BLaER1 (cell line): ENCODE measurements around the gene ZIC5.
"Not testable (repeated sequence)": the region's sequence is repeated elsewhere in the genome, so short reads cannot be mapped to it uniquely, and the experiment has no call there.

ENCODE experiments used
- H3K27ac ChIP-seq: shearing (Covaris generic); formaldehyde crosslinking; 2 replicates; pipeline ENCODE4 v1.8.1; 2022
- H3K27me3 ChIP-seq: shearing (Covaris generic); formaldehyde crosslinking; 2 replicates; pipeline ENCODE4 v1.8.1; 2022
- H3K36me3 ChIP-seq: shearing (Covaris generic); formaldehyde crosslinking; 2 replicates; pipeline ENCODE4 v1.8.1; 2022
- H3K4me1 ChIP-seq: shearing (Covaris generic); formaldehyde crosslinking; 2 replicates; pipeline ENCODE4 v1.8.1; 2022
- H3K4me2 ChIP-seq: shearing (Covaris generic); formaldehyde crosslinking; 2 replicates; pipeline ENCODE4 v1.8.1; 2022
- H3K4me3 ChIP-seq: shearing (Covaris generic); formaldehyde crosslinking; 2 replicates; pipeline ENCODE4 v1.8.1; 2022
- H3K9ac ChIP-seq: shearing (Covaris generic); formaldehyde crosslinking; 2 replicates; pipeline ENCODE4 v1.8.1; 2022
- H3K9me3 ChIP-seq: shearing (Covaris generic); formaldehyde crosslinking; 2 replicates; pipeline ENCODE4 v1.8.1; 2022
- H4K20me1 ChIP-seq: shearing (Covaris generic); formaldehyde crosslinking; 2 replicates; pipeline ENCODE4 v1.8.1; 2022
- Cebpa-rat ChIP-seq: shearing (Covaris generic); IDR thresholded peaks from 2 replicates; pipeline ENCODE4 v1.8.1; 2022

Gene ZIC5

DNA sequence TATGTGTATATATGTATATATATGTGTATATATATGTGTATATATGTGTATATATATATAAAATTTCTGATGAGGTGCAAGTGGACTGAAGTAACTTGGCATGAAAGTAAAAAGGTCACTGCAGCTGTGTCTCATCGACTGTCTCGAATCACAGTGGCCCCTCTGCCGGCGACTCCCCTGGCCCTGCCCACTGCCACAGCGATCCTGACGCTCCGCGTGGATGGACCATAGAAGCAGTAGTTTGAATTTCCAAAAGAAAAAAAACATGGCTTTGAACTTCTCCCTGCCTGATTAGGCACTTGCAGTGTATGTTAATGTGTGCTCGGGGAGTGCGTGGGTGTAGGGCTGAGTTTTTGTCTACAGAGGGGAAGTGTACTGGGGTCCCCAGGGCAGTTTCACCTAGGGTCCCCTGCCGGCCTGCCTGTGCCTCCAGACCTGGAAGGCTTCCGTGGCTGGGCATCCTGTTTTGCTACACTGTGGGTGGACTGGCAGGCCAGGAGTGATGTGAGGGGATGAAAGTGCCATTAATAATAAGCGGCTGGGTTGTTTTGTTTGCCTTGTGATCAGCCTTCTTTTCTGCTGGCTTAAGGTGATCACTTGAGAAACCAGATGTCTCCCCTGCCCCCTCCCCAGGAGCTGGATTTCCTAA is 10.8 kb downstream of the ZIC5 start:
- H3K4me1 ChIP-seq: no peaks in the 10 kb centered on the region
- H3K4me3 ChIP-seq: no peak overlapping the region
- TF ChIP-seq Cebpa-rat: no peak
- H3K9ac ChIP-seq: no peak overlapping the region
- H3K4me2 ChIP-seq: no peak overlapping the region
- H4K20me1 ChIP-seq: peaks cover 63% of the 10 kb centered on the region
- H3K36me3 ChIP-seq: no peaks in the 10 kb centered on the region
- peaks cover 40% of the 10 kb centered on the region for H3K9me3 ChIP-seq
- no peak overlapping the region for H3K27ac ChIP-seq
- peaks cover 98% of the 10 kb centered on the region for H3K27me3 ChIP-seq

DNA sequence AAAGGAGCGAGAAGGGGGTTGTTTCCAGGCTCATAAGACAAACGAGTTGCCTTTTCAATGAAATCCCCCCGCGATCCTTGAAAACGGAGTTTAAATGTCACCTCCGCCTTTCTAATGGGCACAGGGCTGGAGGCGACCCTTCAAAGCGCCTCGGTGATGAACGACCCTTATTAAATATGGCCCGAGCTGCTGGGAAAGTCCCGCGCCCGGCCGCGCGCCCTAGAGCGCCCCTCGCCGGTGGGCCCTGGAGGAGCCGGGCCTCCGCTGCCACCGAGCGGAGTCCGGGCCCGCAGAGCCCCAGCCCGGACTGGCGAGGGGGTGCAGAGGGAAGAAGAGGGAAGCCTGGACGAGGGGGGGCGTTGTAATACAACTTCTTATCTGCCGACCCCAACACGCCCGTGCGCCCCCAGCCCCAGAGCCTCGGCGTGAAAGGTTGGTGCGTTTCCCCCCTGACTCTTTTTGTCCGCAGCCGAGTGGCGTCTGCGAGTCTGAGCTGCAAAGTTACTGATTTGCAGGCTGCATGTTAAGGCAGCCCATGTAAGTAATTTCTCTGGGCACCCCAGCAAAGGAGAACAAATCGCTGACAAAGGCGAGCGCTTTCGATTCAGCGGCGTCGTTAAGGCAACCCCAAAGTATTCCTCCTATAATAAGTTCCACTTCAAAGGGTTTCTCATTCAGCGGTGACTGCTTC is 11.9 kb downstream of the ZIC5 start:
- Histone ChIP-seq H4K20me1 (peaks cover 67% of the 10 kb centered on the region), H3K27me3 (peaks cover 98% of the 10 kb centered on the region), H3K4me3 (no peak overlapping the region), H3K9ac (no peak overlapping the region), H3K9me3 (peaks cover 40% of the 10 kb centered on the region), H3K36me3 (no peaks in the 10 kb centered on the region), H3K27ac (no peak overlapping the region), H3K4me2 (no peak overlapping the region), H3K4me1 (no peaks in the 10 kb centered on the region)
- no peak for TF ChIP-seq Cebpa-rat

- no peak overlapping the region for H3K4me2 ChIP-seq
- TF ChIP-seq Cebpa-rat: no peak
- H3K36me3 ChIP-seq: no peaks in the 10 kb centered on the region
- no peak overlapping the region for H3K27ac ChIP-seq
- H3K27me3 ChIP-seq: peaks cover 98% of the 10 kb centered on the region
- no peak overlapping the region for H3K4me3 ChIP-seq
- no peak overlapping the region for H3K9ac ChIP-seq
- no peaks in the 10 kb centered on the region for H3K4me1 ChIP-seq
- H4K20me1 ChIP-seq: peaks cover 70% of the 10 kb centered on the region
- peaks cover 40% of the 10 kb centered on the region for H3K9me3 ChIP-seq
These were observed 12.4 kb downstream of the ZIC5 start for GRCh38 chr13:99959127-99959539.

- H3K36me3 ChIP-seq: no peaks in the 10 kb centered on the region
- H3K4me3 ChIP-seq: no peak overlapping the region
- no peak overlapping the region for H3K9ac ChIP-seq
- H3K4me2 ChIP-seq: no peak overlapping the region
- H3K27ac ChIP-seq: no peak overlapping the region
- no peak for TF ChIP-seq Cebpa-rat
- peaks cover 98% of the 10 kb centered on the region for H3K27me3 ChIP-seq
- peaks cover 70% of the 10 kb centered on the region for H4K20me1 ChIP-seq
- peaks cover 40% of the 10 kb centered on the region for H3K9me3 ChIP-seq
- no peaks in the 10 kb centered on the region for H3K4me1 ChIP-seq
These were observed 13.0 kb downstream of the ZIC5 start for GRCh38 chr13:99958406-99959126.

- no peak overlapping the region for H3K27ac ChIP-seq
- peaks cover 40% of the 10 kb centered on the region for H3K9me3 ChIP-seq
- peaks cover 66% of the 10 kb centered on the region for H4K20me1 ChIP-seq
- H3K4me2 ChIP-seq: no peak overlapping the region
- H3K9ac ChIP-seq: no peak overlapping the region
- no peaks in the 10 kb centered on the region for H3K36me3 ChIP-seq
- H3K27me3 ChIP-seq: peaks cover 90% of the 10 kb centered on the region
- no peaks in the 10 kb centered on the region for H3K4me1 ChIP-seq
- H3K4me3 ChIP-seq: no peak overlapping the region
- TF ChIP-seq Cebpa-rat: no peak
These were observed 14.9 kb downstream of the ZIC5 start for GRCh38 chr13:99956473-99957349.

DNA sequence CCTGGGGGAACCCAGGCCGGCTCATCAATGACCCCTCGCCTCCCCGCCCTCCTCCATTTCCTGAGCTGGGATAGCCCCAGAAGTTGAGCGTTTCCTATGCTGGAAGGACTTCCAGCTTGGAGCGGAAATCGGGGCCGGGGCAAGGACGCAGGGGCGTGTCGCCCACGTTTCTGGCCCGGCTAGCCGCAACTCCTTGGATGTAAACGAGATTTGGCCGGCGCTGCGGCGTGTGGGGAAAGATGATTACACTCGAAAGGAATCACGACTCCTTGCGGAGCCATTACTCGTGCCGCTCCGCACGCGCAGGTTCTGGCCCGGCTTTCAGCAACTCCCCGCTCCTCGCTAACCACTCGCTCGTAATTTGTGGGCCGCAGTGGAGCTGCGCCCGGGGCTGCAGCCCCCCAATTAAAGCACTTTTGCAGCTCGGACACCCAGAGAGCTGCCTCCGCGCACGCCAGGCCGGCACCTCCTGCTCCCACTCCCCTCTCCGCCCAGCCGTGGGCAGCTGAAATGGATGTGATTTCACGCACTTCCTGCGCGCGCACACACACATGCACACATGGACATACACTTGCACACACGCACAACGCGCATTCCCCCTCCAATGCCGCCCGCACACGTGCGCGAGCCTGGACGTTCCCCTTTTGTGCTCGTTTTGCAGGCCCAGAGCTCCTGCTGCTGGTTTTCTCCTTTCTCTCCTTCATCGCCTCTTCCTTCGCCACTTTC is 15.7 kb downstream of the ZIC5 start:
- no peaks in the 10 kb centered on the region for H3K4me1 ChIP-seq
- no peak for TF ChIP-seq Cebpa-rat
- H3K4me2 ChIP-seq: no peak overlapping the region
- peaks cover 58% of the 10 kb centered on the region for H4K20me1 ChIP-seq
- no peaks in the 10 kb centered on the region for H3K36me3 ChIP-seq
- H3K4me3 ChIP-seq: no peak overlapping the region
- peaks cover 82% of the 10 kb centered on the region for H3K27me3 ChIP-seq
- peaks cover 40% of the 10 kb centered on the region for H3K9me3 ChIP-seq
- H3K9ac ChIP-seq: no peak overlapping the region
- H3K27ac ChIP-seq: no peak overlapping the region

- peaks cover 55% of the 10 kb centered on the region for H4K20me1 ChIP-seq
- H3K4me2 ChIP-seq: no peak overlapping the region
- no peak overlapping the region for H3K9ac ChIP-seq
- no peak overlapping the region for H3K4me3 ChIP-seq
- H3K9me3 ChIP-seq: peaks cover 40% of the 10 kb centered on the region
- no peak overlapping the region for H3K27ac ChIP-seq
- no peak for TF ChIP-seq Cebpa-rat
- peaks cover 76% of the 10 kb centered on the region for H3K27me3 ChIP-seq
- peaks cover 5% of the 10 kb centered on the region for H3K4me1 ChIP-seq
- H3K36me3 ChIP-seq: no peaks in the 10 kb centered on the region
These were observed 16.3 kb downstream of the ZIC5 start for GRCh38 chr13:99955107-99955746.

DNA sequence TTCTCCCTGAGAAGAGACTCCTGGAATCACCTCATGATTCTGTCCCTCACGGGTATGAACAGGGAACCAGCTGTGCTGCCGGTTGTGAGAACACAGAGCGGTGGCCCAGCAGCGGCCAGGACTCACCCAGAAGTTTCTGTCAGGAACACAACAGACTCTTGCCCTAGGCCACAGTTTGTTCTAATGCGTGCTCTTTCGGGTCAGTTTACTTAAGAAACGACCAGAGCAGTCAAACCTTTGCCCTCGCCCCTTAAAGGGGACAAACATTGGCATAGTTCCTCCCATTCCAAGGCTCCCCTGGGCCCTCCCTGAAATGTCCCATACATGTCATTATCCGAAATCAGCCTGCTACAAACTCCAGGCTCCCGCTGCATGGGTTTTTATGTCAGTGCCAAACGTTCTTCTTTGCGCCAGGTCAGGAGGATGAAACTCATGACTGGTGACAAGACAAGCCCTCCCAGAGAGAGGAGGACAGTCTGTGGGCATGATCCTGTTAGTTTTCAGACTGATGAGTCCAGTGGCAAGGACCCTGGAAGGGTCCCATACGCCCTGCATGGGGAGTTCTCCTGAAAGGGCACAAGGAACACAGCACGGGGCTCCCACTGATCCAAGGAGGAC is 18.3 kb downstream of the ZIC5 start:
- H3K4me2 ChIP-seq: no peak overlapping the region
- peaks cover 17% of the 10 kb centered on the region for H3K4me1 ChIP-seq
- peaks cover 36% of the 10 kb centered on the region for H4K20me1 ChIP-seq
- TF ChIP-seq Cebpa-rat: no peak
- peaks cover 24% of the 10 kb centered on the region for H3K9me3 ChIP-seq
- H3K27me3 ChIP-seq: peaks cover 56% of the 10 kb centered on the region
- no peak overlapping the region for H3K9ac ChIP-seq
- H3K27ac ChIP-seq: no peak overlapping the region
- H3K4me3 ChIP-seq: no peak overlapping the region
- no peaks in the 10 kb centered on the region for H3K36me3 ChIP-seq

DNA sequence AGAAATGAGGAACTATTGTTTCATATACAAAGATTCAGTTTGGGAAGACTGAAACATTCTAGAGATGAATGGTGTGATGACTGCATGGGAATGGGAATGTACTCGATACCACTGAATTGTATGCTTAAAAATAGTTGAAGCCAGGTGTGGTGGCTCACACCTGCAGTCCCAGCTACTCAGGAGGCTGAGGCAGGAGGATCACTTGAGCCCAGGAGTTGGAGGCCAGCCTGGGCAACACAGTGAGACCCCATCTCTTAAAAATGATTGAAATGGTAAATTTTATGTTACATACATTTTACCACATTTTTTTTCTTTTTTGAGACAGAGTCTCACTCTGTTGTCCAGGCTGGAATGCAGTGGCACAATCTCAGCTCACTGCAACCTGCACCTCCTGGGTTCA is 19.9 kb downstream of the ZIC5 start:
- H3K27me3 ChIP-seq: peaks cover 41% of the 10 kb centered on the region

More for the DNA sequence above, 19.9 kb downstream of the ZIC5 start:
- H3K4me1 ChIP-seq: peaks cover 17% of the 10 kb centered on the region
- H3K4me3 ChIP-seq, H3K4me2 ChIP-seq, H3K9me3 ChIP-seq, H3K27ac ChIP-seq, H3K9ac ChIP-seq, H3K36me3 ChIP-seq: not testable (repeated sequence)
- H4K20me1 ChIP-seq: peaks cover 22% of the 10 kb centered on the region
